Measurements from ENCODE around the gene SCGB1C2. TPM values are rescaled to one million over a fixed set of nuclear protein-coding genes. Genes with fewer than 3 reads are reported as not detected.
"Not testable (repeated sequence)": the region's sequence is repeated elsewhere in the genome, so short reads cannot be mapped to it uniquely, and the experiment has no call there.

The SCGB1C2 gene
- not detected in 2 replicates for total RNA-seq

DNA sequence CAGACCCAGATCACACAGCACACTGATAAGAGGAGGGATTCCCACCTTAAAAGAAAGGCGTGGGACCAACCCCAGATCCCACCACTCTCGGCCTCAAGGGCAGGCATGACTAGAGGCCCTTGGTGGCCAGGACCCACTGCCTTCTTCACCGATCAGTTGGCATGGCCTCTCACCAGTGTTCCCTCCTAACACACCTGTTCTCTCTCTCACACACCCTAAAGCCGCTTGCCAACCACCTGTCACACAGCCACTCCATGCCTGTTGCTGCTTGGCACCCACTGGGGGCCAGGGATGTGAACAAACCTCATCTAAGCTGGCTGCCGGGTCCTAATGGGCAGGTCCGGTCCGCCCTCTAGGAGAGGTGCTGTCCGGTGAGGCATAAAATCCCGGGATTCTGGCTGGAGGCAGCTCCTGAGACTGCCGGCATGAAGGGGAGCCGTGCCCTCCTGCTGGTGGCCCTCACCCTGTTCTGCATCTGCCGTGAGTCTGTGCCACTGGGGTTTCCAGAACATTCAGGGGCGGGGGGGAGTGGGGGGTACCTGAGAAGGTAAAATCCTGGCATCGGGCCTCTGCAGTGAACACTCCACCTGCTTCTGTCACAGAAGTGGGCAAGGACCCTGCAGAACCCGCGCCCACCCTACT is at the start of gene SCGB1C2:
Gene SCGB1C2, plus strand, starts transcription at position 404 of the 642 bp plus-strand sequence. Its CDS starts 22 bp downstream, at position 426.
- not testable (repeated sequence) for DNase-seq

- not testable (repeated sequence) for DNase-seq
Observed at GRCh38 chr17:113111-113510, 24.3 kb upstream of the SCGB1C2 start.

DNA sequence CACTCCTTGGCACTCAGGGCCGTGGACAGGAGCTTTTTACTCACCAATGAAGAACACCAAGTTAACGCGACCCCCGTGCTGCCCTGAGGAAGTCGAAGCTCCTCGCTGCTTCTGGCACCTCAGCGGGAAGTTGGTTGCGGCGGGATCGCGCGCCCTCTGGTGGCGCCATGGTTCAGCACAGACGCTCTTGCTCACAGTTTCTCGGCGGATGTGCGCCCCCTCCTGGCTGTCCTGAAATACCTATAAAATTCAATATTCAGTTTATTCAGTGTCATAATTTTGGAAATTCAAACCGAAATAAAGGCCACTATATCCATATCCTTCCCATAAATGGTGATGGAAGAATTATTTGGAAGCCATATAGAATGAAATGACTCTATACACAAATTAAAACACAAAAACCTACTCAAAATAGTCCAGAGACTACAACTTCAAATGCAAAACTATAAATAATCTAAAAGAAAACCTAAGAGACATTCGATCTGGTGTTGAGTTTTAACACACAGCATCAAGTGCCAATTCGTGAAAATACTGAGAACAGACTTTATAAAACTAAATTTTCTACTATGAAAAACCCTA is 18.9 kb upstream of the SCGB1C2 start:
- DNase-seq: peak; percentile 51

DNA sequence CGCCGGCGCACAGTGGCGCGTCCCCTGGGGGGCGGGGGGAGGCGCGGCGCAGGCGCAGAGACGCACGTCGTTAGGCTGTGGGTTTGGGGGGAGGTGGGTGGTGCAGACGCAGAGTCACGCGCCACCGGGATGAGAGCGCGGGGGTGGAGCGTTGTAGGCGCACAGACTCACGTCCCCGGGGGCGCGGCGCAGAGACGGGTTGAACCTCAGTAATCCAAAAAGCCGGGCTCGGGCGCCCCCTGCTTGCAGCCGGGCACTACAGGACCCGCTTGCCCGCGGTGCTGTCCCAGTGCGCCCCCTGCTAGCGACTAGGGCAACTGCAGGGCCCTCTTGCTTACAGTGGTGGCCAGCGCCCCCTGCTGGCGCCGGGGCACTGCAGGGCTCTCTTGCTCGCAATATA is 3.4 kb upstream of the SCGB1C2 start:
- peak; percentile 21 for DNase-seq

- DNase-seq: not testable (repeated sequence)
Observed at GRCh38 chr17:134332-134785, 3.0 kb upstream of the SCGB1C2 start.

DNA sequence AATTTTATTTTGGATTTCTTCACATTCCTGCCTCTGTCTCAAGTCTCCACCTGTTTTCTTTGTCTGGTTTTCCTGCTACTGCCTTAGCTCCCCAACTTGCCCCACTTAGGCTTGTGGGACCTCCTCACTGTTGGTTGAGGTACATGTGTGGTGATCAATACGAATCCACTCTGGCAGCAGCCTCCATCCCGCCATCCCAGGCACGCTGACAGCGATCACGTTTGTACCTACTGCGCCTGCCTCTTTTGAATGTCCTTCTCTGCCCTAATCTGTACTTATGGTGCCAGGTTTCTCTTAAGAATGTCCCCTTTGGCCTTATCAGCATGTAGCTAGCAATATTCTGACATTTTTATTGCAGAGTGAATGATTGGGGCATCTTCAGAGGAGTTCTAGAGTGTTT is 2.3 kb upstream of the SCGB1C2 start:
- DNase-seq: not testable (repeated sequence)

DNA sequence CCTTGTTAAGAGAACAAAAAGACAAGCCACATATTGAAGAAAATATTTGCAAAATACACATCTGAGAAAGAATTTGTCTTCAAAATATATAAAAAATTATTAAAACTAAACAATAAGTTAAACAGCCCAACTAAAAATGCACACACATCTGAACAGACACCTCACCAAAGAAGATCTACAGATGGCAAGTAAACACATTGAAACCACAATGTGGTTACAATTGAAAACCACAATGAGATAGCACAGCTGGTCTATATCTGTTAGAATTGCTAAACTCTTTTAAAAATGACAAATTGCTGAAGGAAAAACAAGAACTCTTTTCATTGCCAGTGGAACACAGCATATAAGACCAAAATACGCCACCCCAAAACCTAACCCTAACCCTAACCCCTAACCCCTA is 1.5 kb upstream of the SCGB1C2 start:
- not testable (repeated sequence) for DNase-seq

GRCh38 chr17:136531-136930 is 838 bp upstream of the SCGB1C2 start:
- DNase-seq: not testable (repeated sequence)

DNA sequence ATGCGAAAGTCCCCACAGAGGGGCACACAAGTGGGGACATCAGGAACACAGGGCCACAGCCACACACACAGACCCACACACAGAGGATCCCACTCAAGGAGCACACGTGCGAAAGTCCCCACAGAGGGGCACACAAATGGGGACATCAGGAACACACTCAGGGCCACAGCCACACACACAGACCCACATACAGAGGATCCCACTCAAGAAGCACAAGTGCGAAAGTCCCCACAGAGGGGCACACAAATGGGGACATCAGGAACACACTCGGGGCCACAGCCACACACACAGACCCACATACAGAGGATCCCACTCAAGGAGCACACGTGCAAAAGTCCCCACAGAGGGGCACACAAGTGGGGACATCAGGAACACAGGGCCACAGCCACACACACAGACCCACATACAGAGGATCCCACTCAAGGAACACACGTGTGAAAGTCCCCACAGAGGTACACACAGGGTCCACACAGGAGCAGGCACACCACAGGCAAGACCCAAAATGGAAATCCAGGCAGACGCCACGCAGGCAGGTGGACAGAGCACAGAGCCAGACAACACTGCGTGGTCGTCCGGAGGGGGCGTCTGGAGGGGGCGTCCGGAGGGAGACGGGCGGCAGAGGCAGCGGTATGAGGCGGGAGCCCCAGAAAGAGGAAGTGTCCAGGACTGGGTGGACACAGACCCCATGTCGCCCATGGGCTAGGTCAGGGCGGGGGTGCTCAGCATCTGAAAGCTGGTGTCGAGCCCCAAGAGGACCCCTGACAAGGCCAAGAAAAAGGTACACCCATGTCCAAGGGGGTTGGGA is 2.2 kb downstream of the SCGB1C2 start:
- not testable (repeated sequence) for DNase-seq

- DNase-seq: peak; percentile 60
Observed at GRCh38 chr17:142102-142661, 4.8 kb downstream of the SCGB1C2 start.

GRCh38 chr17:142876-143784 is 5.8 kb downstream of the SCGB1C2 start:
- no peak for DNase-seq

- DNase-seq: peak; percentile 83
Observed at GRCh38 chr17:143785-144281, 6.5 kb downstream of the SCGB1C2 start.

DNA sequence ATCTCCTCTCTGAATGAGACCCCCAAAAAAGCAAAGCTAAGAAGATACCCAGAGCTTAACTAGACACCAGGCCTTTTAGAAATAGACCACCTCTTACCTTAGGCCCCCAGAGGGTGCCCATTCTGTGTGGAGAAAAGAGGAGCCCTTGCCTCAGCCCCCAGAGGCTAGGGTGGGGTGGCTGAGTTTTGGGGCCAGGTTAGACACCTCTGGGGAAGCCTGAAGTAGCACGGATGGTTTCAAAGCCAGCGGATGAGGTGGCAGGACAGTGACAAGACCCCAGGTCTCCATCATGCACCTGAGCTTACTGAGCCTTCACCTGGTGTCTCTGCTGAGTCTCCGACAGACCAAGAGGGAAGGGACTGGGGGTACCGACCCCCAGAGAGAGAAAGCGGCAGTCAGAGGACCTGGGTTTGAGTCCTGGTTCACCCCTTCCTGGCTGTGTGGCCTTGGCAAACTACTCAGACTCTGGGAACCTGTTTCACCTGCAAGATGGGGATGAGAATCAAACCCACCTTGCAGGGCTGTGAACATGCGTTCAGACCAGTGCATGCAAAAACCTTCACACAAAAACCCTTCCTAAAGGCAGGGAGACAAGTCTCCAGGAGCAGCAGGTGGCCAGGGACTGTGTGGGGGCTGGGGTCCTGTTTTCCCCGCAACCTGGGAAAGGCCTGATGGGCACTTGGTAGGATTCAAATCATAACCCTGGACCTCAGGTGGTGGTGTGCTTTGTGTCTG is 7.7 kb downstream of the SCGB1C2 start:
- no peak for DNase-seq

DNA sequence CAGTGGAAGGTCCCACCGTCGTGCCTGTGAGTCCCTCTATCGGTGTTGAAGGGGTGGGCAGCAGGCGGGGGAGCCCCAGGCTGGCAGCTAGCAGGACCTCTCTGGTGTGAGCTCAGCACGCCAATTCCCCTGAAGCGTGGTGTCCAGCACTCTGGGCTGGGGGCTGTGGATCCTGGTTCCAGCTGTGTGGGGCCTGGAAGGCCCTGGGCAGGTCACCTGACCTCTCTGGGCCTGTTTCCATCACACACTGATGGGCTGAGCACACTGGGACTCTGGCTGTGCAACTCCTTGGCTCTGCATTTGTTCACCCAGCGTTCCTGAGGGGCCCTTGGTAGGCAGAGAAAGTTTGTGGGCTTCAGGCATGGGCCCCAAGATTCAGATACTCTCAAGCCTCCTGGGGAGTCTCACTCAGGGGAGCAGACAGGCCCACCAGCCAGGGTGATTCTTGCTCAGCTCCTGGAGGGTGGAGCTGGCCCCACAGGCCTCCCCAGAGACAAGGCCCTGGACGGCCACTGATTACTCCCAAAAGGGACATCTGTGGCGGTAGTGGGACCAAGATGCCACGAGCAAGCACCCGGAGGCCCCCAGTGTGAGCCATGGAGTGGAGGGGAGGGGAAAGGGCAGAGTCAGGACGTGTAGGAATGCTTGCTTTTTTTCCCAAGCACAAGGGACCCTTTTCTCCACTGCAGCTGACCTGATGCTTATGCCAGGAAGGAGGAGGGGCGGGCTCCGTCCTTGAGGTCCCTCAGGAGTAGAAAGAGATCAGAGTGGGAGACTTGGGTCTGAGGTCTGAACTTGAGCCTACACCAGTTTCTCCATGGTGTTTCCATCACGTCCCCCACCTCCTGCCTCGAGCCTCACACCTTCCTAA is 8.5 kb downstream of the SCGB1C2 start:
- no peak for DNase-seq

DNA sequence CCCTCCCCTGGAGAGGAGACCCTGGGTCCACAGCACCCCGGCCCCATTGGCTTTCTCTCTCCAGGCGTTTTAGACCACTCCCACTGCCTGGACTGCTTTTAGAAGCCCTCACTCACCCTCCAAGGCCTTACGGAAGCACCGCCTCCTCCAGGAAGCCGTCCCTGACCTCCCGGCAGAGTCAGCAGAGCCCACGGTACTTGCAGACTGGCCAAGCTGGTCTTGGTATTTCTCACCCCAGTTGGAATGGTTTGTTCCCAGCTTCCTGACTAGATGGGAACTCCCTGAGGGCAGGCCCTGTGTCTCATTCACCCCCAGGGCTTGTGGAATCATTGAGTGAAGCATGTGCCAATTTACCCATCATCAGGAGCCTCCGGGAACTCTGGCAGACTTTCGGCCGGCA is 9.2 kb downstream of the SCGB1C2 start:
- no peak for DNase-seq

- DNase-seq: no peak
Observed at GRCh38 chr17:146983-147761, 9.8 kb downstream of the SCGB1C2 start.

- no peak for DNase-seq
Observed at GRCh38 chr17:147796-148740, 10.7 kb downstream of the SCGB1C2 start.

DNA sequence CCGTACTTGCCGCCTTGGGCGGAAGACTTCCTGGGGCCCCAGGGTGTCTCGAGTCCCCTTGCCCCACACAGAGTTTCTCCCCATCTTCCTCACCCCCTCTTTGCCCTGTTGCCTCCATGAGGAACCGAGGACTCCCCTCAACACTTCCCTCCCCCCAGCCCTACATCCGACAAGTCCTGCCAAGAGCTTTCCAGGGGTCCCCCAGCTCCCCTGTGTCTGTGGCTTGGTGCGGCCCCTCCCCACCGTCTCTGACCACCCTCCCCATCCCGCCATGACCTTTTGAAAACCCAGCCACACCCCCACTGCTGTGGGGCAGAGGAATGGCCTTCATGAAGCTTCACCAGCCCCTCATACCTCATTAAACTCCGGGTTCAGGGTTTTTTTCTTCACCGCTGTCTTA is 11.4 kb downstream of the SCGB1C2 start:
- DNase-seq: no peak
